ENCODE data around the gene ARID2. TPM values are rescaled to one million over a fixed set of nuclear protein-coding genes. Genes with fewer than 3 reads are reported as not detected.
A peak's percentile ranks its signal among the peaks of the same experiment; 100 is the strongest.

ARID2 gene
- total and polyA plus RNA-seq, 2 of the 13 experiments (the other 11 are each of a cell fraction or from before 2014, with no cell fraction given): 15.9 to 22.2 TPM

- TF ChIP-seq HDAC2 (CRISPR knock-in tag; IDR thresholded peaks at IDR 0.05) (peak; percentile 79), ZNF558 (CRISPR knock-in tag; IDR thresholded peaks at IDR 0.05; ENCODE audit: borderline replicate concordance) (peak; percentile 56; the same call in 1 of the 2 replicates), MAFK (conservative IDR thresholded peaks at IDR 0.05 in 1 of 2, IDR thresholded peaks at IDR 0.05 in 1 of 2; ENCODE audit: low read length in 2 of 2) (no peak), MYC (CRISPR knock-in tag; IDR thresholded peaks at IDR 0.05; ENCODE audit: borderline replicate concordance) (peak; percentile 77), ZNF142 (CRISPR knock-in tag; IDR thresholded peaks at IDR 0.05) (peak; percentile 92), ZMYM3 (CRISPR knock-in tag; IDR thresholded peaks at IDR 0.05) (no peak; the same call in 1 of the 2 replicates), ZNF703 (CRISPR knock-in tag; IDR thresholded peaks at IDR 0.05; ENCODE audit: borderline replicate concordance) (peak; percentile 50; the same call in 1 of the 2 replicates), REST (IDR thresholded peaks at IDR 0.05; ENCODE audit: borderline replicate concordance in 1 of 2, low read depth in 1 of 2, low read length in 2 of 2) (peak in 1 of 2 experiments; percentile 39; a peak in 1 of 4 replicates), SP1 (IDR thresholded peaks at IDR 0.05) (no peak), SP1 (CRISPR knock-in tag; IDR thresholded peaks at IDR 0.05) (peak; percentile 51), ZNF747 (CRISPR knock-in tag; IDR thresholded peaks at IDR 0.05; ENCODE audit: borderline replicate concordance) (peak; percentile 82), ADNP (CRISPR knock-in tag; IDR thresholded peaks at IDR 0.05) (no peak), SKI (IDR thresholded peaks at IDR 0.05; ENCODE audit: partially characterized antibody) (peak; percentile 86)
These were observed 2.1 kb upstream of the ARID2 start (continued) for GRCh38 chr12:45727301-45727979.

Measured in HepG2 (cell line).